Measurements from ENCODE around the gene SURF6.

GRCh38 chr9:133355881-133356357, 19.9 kb upstream of the SURF6 start:
- no peak for TF ChIP-seq POLR2AphosphoS5 (IDR thresholded peaks at IDR 0.05; ENCODE audit: low read depth, low read length)
- TF ChIP-seq CTCF (IDR thresholded peaks at IDR 0.05) = no peak
- TF ChIP-seq REST (IDR thresholded peaks at IDR 0.05; ENCODE audit: insufficient read depth in 1 of 2, low read depth in 2 of 2, low read length in 1 of 2) = no peak
